Dermis microvascular lymphatic vessel endothelial cell (primary cell): ENCODE measurements around the gene IFT81. TPM values are rescaled to one million over a fixed set of nuclear protein-coding genes. Genes with fewer than 3 reads are reported as not detected.
"Not testable (repeated sequence)": the region's sequence is repeated elsewhere in the genome, so short reads cannot be mapped to it uniquely, and the experiment has no call there.

ENCODE experiments used
- DNase-seq, 2 donors: peaks; one replicate each; pipeline versions ENCODE4 v3.0.0 to v3.0.0-alpha.2; 2010; ENCODE audit warnings: low read depth in 2 of 2
- total RNA-seq: library from RNA; depleted of rRNA; stranded (reverse); fragments of >200 nt; gene quantifications from 2 replicates; pipeline ENCODE4 v1.2.1, GENCODE V29; 2014

IFT81 gene
- total RNA-seq, 1 donor from 2014 or later, result 5.3 TPM

GRCh38 chr12:110203546-110203945, 79.4 kb downstream of the IFT81 start:
- peak in 1 of 2 donors; percentile 51 for DNase-seq

- no peak for DNase-seq
Observed at GRCh38 chr12:110205931-110206330, 81.8 kb downstream of the IFT81 start.

GRCh38 chr12:110211639-110212536, 87.7 kb downstream of the IFT81 start:
- not testable (repeated sequence) for DNase-seq

GRCh38 chr12:110217996-110218674, 94.0 kb downstream of the IFT81 start:
- no peak for DNase-seq

DNA sequence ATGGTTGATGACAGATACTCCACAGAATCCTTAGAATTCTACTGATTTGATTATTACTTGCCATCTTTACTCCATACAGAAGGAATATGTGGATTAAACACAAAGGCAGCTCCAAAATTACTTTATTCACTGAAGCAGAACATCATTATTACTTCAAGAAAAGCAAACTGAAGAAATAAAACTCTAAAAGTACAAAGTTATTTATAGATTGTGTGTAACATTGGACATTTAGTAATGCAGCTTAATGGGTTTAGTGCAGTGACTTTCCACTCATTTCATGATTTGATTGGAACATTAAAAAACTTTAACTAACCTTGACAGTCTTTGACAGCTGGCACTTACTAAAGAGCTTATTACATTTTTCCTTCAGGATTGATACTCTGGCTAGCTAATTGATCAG, 97.9 kb downstream of the IFT81 start:
- DNase-seq, result no peak

DNA sequence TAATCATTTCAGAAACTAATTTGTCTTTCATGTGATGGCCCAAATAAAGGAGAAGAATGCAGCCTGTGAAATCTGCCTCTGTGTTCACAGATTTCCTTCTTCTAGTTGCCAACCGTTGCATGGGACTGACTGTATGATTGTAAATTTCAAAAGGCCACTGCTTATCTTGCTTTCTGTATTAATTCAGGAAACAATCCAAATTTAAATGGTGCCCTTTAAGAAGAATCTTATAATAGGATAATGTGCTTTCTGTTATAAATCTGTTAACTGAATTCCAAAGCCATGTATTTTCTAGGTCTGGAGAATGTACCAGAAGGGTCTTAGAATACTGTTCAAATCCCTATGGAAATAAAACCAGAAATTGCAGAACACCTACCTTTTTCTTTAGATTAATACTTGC, 98.3 kb downstream of the IFT81 start:
- DNase-seq, result no peak

GRCh38 chr12:110223777-110224378, 99.7 kb downstream of the IFT81 start:
- DNase-seq, result no peak

GRCh38 chr12:110224379-110225304, 100.5 kb downstream of the IFT81 start:
- DNase-seq, result peak; percentile 43 to 83

GRCh38 chr12:110227138-110227537, 103.0 kb downstream of the IFT81 start:
- DNase-seq, result no peak

- DNase-seq, result not testable (repeated sequence)
Observed at GRCh38 chr12:110228348-110228747, 104.2 kb downstream of the IFT81 start.

DNA sequence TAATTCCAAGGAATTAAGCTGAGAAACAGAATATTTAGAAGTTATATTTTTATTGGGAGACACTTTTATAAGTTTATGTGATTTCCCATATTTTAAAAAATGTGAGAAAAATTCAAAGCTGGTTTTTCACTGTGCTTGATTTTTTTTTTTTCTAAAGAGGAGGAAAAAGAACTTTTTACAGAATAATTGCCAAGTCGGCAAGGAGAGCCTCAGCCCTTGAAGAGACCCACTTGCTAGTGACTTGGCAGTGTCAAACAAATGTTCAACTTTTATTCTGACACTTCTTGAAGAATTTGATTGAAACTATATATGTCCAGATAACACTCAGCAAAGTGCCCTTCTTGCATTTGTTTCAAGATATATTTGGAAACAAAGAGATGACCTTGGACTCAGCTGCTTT, 104.6 kb downstream of the IFT81 start:
- no peak for DNase-seq

DNA sequence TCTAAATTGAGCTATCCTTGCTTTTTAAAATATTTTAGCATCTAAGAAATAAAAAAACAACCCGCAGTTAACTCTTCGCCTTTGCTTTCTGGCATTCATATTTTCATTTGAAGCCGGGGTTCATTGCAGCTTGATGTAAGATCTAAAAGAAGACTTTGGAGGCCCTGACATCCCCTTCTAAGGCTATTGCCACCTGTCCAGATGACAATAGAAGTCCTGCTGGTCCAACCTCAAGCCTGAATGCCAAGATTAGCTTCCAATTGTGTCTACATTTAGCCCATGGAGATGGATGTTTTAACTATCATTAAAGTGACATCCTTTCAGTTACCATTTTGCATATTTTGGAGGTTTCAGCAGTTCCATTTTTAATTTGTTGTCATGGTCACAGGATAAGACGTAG, 105.3 kb downstream of the IFT81 start:
- DNase-seq, result no peak

GRCh38 chr12:110230655-110231054, 106.5 kb downstream of the IFT81 start:
- DNase-seq, result no peak

DNA sequence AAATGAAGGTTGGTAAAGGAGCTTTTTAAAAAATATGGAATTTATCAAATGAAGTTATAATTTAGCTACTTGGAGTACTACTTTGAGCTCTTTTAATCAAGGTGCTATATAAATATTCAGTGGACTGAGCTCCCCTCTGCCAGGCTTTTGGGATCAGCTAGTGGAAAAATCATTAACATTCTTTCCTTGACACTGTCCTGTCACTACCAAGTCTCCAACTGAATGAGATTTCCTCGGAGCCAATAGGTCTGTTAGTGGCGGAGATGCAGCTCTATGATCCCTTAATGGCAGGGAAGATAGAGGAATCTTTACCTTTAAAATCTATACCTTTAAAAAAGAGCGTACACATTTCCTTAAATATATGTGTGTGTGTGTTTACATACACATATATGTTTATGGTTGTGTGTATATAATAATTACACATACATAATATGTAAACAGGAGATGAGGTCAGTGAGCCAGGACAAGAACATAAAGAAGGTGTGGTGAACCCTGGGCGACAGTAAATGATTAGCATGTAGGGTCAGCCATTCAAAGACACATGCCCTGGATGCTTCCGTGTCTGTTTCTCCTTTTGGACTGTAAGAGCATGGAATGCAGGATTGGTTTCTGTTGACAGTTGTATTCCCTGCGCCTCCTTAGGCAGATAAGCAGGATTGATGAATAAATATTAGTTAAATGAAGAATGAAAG, 109.2 kb downstream of the IFT81 start:
- DNase-seq, result no peak

- no peak for DNase-seq
Observed at GRCh38 chr12:110234331-110234751, 110.2 kb downstream of the IFT81 start.

- peak in 1 of 2 donors; percentile 18 for DNase-seq
Observed at GRCh38 chr12:110234755-110235154, 110.6 kb downstream of the IFT81 start.

GRCh38 chr12:110235383-110235782, 111.2 kb downstream of the IFT81 start:
- DNase-seq, result no peak

DNA sequence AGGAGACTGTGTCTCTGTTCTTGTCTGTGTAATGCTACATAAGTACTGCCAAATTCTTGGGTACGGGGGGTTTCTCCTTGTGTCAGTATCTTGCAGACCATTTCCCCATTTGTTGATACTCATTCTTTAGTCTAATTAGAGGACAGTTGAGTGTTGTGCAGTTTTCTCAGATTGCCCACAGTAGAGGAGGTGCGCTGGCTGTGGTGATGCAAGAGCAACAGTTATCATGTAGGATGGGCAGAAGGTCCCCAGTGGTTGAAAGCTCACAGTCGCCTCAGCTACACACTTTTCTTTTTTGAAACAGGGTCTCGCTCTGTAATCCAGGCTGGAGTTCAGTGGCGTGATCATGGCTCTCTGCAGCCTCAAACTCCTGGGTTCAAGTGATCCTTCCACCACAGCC, 119.1 kb downstream of the IFT81 start:
- no peak for DNase-seq

DNA sequence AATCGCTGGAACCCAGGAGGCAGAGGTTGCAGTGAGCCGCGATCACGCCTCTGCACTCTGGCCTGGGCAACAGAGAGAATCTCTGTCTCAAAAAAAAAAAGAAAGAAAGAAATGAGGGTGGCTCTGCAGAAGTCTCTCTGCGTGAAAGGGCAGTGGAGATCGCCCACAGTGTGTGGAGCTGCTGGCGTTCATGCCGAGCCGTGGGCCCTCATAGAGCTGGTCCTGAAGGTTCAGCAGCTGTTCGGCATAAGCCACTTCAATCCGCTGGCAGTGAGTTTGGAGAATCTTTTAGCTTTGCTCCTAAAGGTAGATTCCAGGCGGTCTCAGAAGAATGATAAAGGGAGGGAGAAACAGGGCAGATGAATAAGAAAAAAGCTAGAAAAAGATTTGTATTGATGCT, 120.2 kb downstream of the IFT81 start:
- DNase-seq, result no peak

DNA sequence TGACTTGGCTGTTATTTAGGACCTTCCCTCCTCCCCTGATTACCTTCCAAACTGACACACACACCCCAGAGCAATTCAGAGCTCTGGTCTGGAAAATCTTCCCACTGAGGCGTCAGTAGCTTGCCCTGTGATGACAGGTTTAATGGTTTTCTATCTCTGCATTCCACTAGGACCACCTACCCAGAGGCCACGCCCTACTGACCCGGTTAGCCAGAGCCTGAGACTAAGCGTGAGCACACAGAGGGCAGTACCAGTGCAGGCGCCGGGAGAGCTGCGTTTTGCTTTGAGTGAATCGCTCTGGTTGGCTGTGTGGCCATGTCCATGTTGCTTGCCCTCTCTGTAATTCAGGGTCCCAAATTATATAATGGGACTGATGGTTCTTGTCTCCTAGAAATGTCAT, 120.7 kb downstream of the IFT81 start:
- no peak for DNase-seq

GRCh38 chr12:110245369-110245772, 121.2 kb downstream of the IFT81 start:
- peak in 1 of 2 donors; percentile 39 for DNase-seq
